ENCODE data around the gene ZRSR2.

DNA sequence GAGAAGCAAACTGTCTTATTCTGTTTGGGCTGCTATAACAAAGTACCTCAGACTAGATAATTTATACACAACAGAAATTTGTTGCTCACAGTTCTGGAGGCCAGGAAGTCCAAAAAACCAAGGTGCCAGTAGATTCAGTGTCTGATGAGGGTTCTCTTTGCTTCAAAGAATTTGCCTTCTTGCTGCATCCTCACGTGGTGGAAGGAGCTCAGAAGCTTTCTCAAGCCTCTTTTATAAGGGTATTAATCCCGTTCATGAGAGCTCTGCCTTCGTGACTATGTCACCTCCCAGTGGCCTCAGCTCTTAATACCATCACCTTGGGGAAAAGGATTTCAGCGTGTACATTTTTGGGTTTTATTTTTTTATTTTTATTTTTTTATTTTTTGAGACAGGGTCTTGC, 32.1 kb upstream of the ZRSR2 start:
- TF ChIP-seq, protein P1, sequence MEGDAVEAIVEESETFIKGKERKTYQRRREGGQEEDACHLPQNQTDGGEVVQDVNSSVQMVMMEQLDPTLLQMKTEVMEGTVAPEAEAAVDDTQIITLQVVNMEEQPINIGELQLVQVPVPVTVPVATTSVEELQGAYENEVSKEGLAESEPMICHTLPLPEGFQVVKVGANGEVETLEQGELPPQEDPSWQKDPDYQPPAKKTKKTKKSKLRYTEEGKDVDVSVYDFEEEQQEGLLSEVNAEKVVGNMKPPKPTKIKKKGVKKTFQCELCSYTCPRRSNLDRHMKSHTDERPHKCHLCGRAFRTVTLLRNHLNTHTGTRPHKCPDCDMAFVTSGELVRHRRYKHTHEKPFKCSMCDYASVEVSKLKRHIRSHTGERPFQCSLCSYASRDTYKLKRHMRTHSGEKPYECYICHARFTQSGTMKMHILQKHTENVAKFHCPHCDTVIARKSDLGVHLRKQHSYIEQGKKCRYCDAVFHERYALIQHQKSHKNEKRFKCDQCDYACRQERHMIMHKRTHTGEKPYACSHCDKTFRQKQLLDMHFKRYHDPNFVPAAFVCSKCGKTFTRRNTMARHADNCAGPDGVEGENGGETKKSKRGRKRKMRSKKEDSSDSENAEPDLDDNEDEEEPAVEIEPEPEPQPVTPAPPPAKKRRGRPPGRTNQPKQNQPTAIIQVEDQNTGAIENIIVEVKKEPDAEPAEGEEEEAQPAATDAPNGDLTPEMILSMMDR (conservative IDR thresholded peaks at IDR 0.05; ENCODE audit: low read length), result peak; percentile 32; the same call in 1 of the 2 replicates
- TF ChIP-seq EZH2phosphoT487 (IDR thresholded peaks at IDR 0.05; ENCODE audit: borderline replicate concordance), result no peak

Data from Loucy (cell line).